Transverse colon (tissue), 4 donors: ENCODE data around the gene LHFPL3. TPM values are rescaled to one million over a fixed set of nuclear protein-coding genes. Genes with fewer than 3 reads are reported as not detected.

ENCODE experiments used
- DNase-seq: peaks from one replicate; pipeline ENCODE4 v3.0.0-alpha.2; 2019
- H3K27ac ChIP-seq, 4 donors: fragments of 200-600 bp; sonication (generic); 2 replicates each; pipeline ENCODE4 v1.5.1; 2016 to 2018; ENCODE audit warnings: inconsistent platforms in 4 of 4
- H3K27me3 ChIP-seq: fragments of 200-600 bp; sonication (generic); 2 replicates; pipeline ENCODE4 v1.5.1; 2017; ENCODE audit warnings: inconsistent platforms
- H3K36me3 ChIP-seq, 4 donors: fragments of 200-600 bp; sonication (generic); 2 replicates each; pipeline ENCODE4 v1.5.1; 2017 to 2019; ENCODE audit warnings: inconsistent platforms in 4 of 4
- H3K4me1 ChIP-seq, 4 donors: fragments of 200-600 bp; sonication (generic); 2 replicates each; pipeline ENCODE4 v1.5.1; 2017 to 2020; ENCODE audit warnings: inconsistent platforms in 4 of 4
- H3K4me3 ChIP-seq, 4 donors: fragments of 200-600 bp; sonication (generic); 1 replicate in 1 of 4; 2 replicates in 3 of 4; pipeline versions ENCODE4 v1.5.1 to v1.6.1; 2017 to 2019; ENCODE audit warnings: inconsistent platforms in 4 of 4
- H3K9me3 ChIP-seq, 2 donors: fragments of 200-600 bp; sonication (generic); 2 replicates each; pipeline ENCODE4 v1.5.1; 2017 to 2019; ENCODE audit warnings: inconsistent platforms in 2 of 2
- CTCF ChIP-seq, 5 experiments: fragments of 200-600 bp in 3 of 5; fragments of 450-650 bp in 2 of 5; sonication (generic) in 3 of 5; IDR thresholded peaks; 1 replicate in 2 of 5; 2 replicates in 3 of 5; pipeline ENCODE4 v1.5.1; 2016 to 2017; ENCODE audit warnings: antibody characterized with exemption in 5 of 5, inconsistent platforms in 3 of 5, mild to moderate bottlenecking in 2 of 5, moderate library complexity in 1 of 5
- EP300 ChIP-seq: sonication (generic); formaldehyde crosslinking; IDR thresholded peaks from one replicate; pipeline ENCODE4 v1.6.1; 2017; ENCODE audit warnings: antibody characterized with exemption, low read depth
- POLR2A ChIP-seq: fragments of 450-650 bp; IDR thresholded peaks from one replicate; pipeline ENCODE4 v1.6.1; 2016; ENCODE audit warnings: antibody characterized with exemption, mild to moderate bottlenecking, moderate library complexity
- POLR2AphosphoS5 ChIP-seq, 3 donors: sonication (generic); formaldehyde crosslinking; IDR thresholded peaks; one replicate each; pipeline ENCODE4 v1.6.1; 2016; ENCODE audit warnings: antibody characterized with exemption in 3 of 3
- WGBS, 2 donors: methylation state at CpG; one replicate each; pipeline ENCODE4 v1.1.5; 2018; ENCODE audit warnings: low coverage in 1 of 2; 5-methylcytosine and 5-hydroxymethylcytosine counted together
- in situ Hi-C, 4 donors: fragments of 200-750 bp; cut with MboI; loops; one replicate each; pipeline versions ENCODE4 v1.15.0 to v1.15.1; 2017; ENCODE audit warnings: low sequenced_read_pairs in 3 of 4, low pct_ligation_motif_present in 1 of 4, low pct_unique_long_range_greater_than_20kb in 1 of 4
- intact Hi-C: fragments of 100-400 bp; cut with DNase I; formaldehyde crosslinking; loops from one replicate; pipeline ENCODE4 v1.15.1; 2023; ENCODE audit warnings: low total_unique reads
- total RNA-seq, 4 donors: library from RNA; depleted of rRNA; stranded (reverse); fragments of >200 nt; gene quantifications; one replicate each; pipeline ENCODE4 v1.1.0, GENCODE V29; 2016

The LHFPL3 gene
- total RNA-seq, 4 donors from 2014 or later, result 0.27 to 0.80 (median 0.32) TPM; not detected in 1

GRCh38 chr7:104814126-104814525 lies 485.7 kb downstream of the LHFPL3 start:
- TF ChIP-seq POLR2AphosphoS5 (IDR thresholded peaks at IDR 0.05) (no peak), POLR2A (no peak)
- peaks cover 3% of the 10 kb centered on the region for H3K27me3 ChIP-seq
- no peak overlapping the region for H3K27ac ChIP-seq
- DNase-seq, result no peak
- WGBS, 2 donors, result 85% methylated on average over 3 of the region's 3 CpGs; no CpG with 5 or more reads in 1 of the 2 donors
- no peaks in the 10 kb centered on the region for H3K9me3 ChIP-seq
- H3K4me1 ChIP-seq, result no peaks in the 10 kb centered on the region
- H3K36me3 ChIP-seq, result no peaks in the 10 kb centered on the region
- in situ Hi-C loops (no loop called here), intact Hi-C loops (no loop called here)
- H3K4me3 ChIP-seq, result no peak overlapping the region

- Histone ChIP-seq H3K4me3 (no peak overlapping the region), H3K27me3 (no peaks in the 10 kb centered on the region), H3K9me3 (no peaks in the 10 kb centered on the region), H3K27ac (no peak overlapping the region), H3K4me1 (no peaks in the 10 kb centered on the region), H3K36me3 (no peaks in the 10 kb centered on the region)
- intact Hi-C loops, result loop anchor here (1.0 kb wide), 1 partner anchor 49 kb away; no protein-coding TSS in a partner anchor
- DNase-seq, result no peak
- TF ChIP-seq CTCF (IDR thresholded peaks at IDR 0.05), result no peak
- in situ Hi-C loops, result no loop called here
- 80% methylated on average over 14 of the region's 17 CpGs; no CpG with 5 or more reads in 1 of the 2 donors for WGBS, 2 donors
Measured at GRCh38 chr7:104814671-104815400, 486.4 kb downstream of the LHFPL3 start.

- no peak overlapping the region for H3K27ac ChIP-seq
- intact Hi-C loops, result no loop called here
- in situ Hi-C loops, result no loop called here
- no peaks in the 10 kb centered on the region for H3K4me1 ChIP-seq
- no peaks in the 10 kb centered on the region for H3K27me3 ChIP-seq
- no peak overlapping the region for H3K4me3 ChIP-seq
- TF ChIP-seq POLR2AphosphoS5 (IDR thresholded peaks at IDR 0.05), result no peak
- no peak for TF ChIP-seq POLR2A
- no peak for TF ChIP-seq EP300
- no peak for TF ChIP-seq CTCF (IDR thresholded peaks at IDR 0.05)
- DNase-seq, result no peak
- no peaks in the 10 kb centered on the region for H3K9me3 ChIP-seq
- WGBS, 2 donors, result 15% methylated on average over 2 of the region's 2 CpGs; no CpG with 5 or more reads in 1 of the 2 donors
- no peaks in the 10 kb centered on the region for H3K36me3 ChIP-seq
Measured at GRCh38 chr7:104816537-104816936, 488.1 kb downstream of the LHFPL3 start.

GRCh38 chr7:104818961-104819880 lies 490.8 kb downstream of the LHFPL3 start:
- Histone ChIP-seq H3K4me1 (no peaks in the 10 kb centered on the region), H3K36me3 (no peaks in the 10 kb centered on the region), H3K9me3 (no peaks in the 10 kb centered on the region), H3K27me3 (no peaks in the 10 kb centered on the region), H3K4me3 (no peak overlapping the region), H3K27ac (no peak overlapping the region)
- intact Hi-C loops (no loop called here), in situ Hi-C loops (no loop called here)
- no peak for TF ChIP-seq POLR2A
- TF ChIP-seq EP300, result no peak
- no peak for TF ChIP-seq CTCF (IDR thresholded peaks at IDR 0.05)
- no peak for TF ChIP-seq POLR2AphosphoS5 (IDR thresholded peaks at IDR 0.05)
- no peak for DNase-seq
- WGBS, 2 donors, result 56 to 69% methylated on average over 6 of the region's 6 CpGs
